Astrocyte (in vitro differentiated cells and primary cell): ENCODE results near the gene CIROP. TPM values are rescaled to one million over a fixed set of nuclear protein-coding genes. Genes with fewer than 3 reads are reported as not detected.

Experiments
- DNase-seq: peaks from one replicate; pipeline ENCODE4 v3.0.0-alpha.2; 2010; ENCODE audit warnings: low read depth
- FAIRE-seq: peaks from 2 replicates; lab custom pipeline; 2011; peaks lifted over from hg19 to GRCh38; lab: Jason Lieb, UNC
- H2AFZ ChIP-seq: 2 replicates; pipeline ENCODE4 v1.6.0; 2012; ENCODE audit warnings: low read depth, low read length, inconsistent platforms
- H3K27ac ChIP-seq: 2 replicates; pipeline ENCODE4 v1.5.1; 2011; ENCODE audit warnings: low read depth, low read length, inconsistent platforms
- H3K27me3 ChIP-seq: 2 replicates; pipeline ENCODE4 v1.6.0; 2011; ENCODE audit warnings: low read length, inconsistent platforms; ENCODE audit not compliant: insufficient read depth
- H3K36me3 ChIP-seq: 2 replicates; pipeline ENCODE4 v1.5.1; 2011; ENCODE audit warnings: low read length, inconsistent platforms; ENCODE audit not compliant: insufficient read depth
- H3K4me1 ChIP-seq: 2 replicates; pipeline ENCODE4 v1.5.1; 2011; ENCODE audit warnings: low read length, inconsistent platforms; ENCODE audit not compliant: insufficient read depth
- H3K4me2 ChIP-seq: 2 replicates; pipeline ENCODE4 v1.6.0; 2012; ENCODE audit warnings: low read length, inconsistent platforms
- H3K4me3 ChIP-seq: 2 replicates; pipeline ENCODE4 v1.5.1; 2011; ENCODE audit warnings: low read depth, mild to moderate bottlenecking, low read length, inconsistent platforms; ENCODE audit not compliant: insufficient read depth
- H3K79me2 ChIP-seq: 2 replicates; pipeline ENCODE4 v1.6.0; 2012; ENCODE audit warnings: mild to moderate bottlenecking, low read length, inconsistent platforms; ENCODE audit not compliant: insufficient read depth
- H3K9ac ChIP-seq: 2 replicates; pipeline ENCODE4 v1.6.0; 2012; ENCODE audit warnings: mild to moderate bottlenecking, low read length, inconsistent platforms
- H3K9me3 ChIP-seq: 2 replicates; pipeline ENCODE4 v1.5.1; 2012; ENCODE audit warnings: low read depth, mild to moderate bottlenecking, low read length, inconsistent platforms; ENCODE audit not compliant: insufficient read depth
- H4K20me1 ChIP-seq: 2 replicates; pipeline ENCODE4 v1.6.0; 2012; ENCODE audit warnings: low read length, inconsistent platforms; ENCODE audit not compliant: insufficient read depth
- H3K27ac Mint-ChIP-seq: one replicate; pipeline ENCODE4 v1.8.0; 2021; ENCODE audit warnings: mild to moderate bottlenecking, mixed read lengths; ENCODE audit not compliant: unreplicated experiment
- H3K27me3 Mint-ChIP-seq: one replicate; pipeline ENCODE4 v1.8.0; 2021; ENCODE audit warnings: low read depth, mixed read lengths; ENCODE audit not compliant: unreplicated experiment
- H3K36me3 Mint-ChIP-seq: one replicate; pipeline ENCODE4 v1.8.0; 2021; ENCODE audit warnings: low read depth, mixed read lengths; ENCODE audit not compliant: unreplicated experiment
- H3K4me1 Mint-ChIP-seq: one replicate; pipeline ENCODE4 v1.8.0; 2021; ENCODE audit warnings: low read depth, mixed read lengths; ENCODE audit not compliant: unreplicated experiment
- H3K4me3 Mint-ChIP-seq: one replicate; pipeline ENCODE4 v1.8.0; 2021; ENCODE audit warnings: mild to moderate bottlenecking, moderate library complexity, mixed read lengths; ENCODE audit not compliant: unreplicated experiment
- H3K9me3 Mint-ChIP-seq: one replicate; pipeline ENCODE4 v1.8.0; 2021; ENCODE audit warnings: mild to moderate bottlenecking, mixed read lengths; ENCODE audit not compliant: unreplicated experiment
- CTCF ChIP-seq: IDR thresholded peaks from 2 replicates; pipeline ENCODE4 v1.5.1; 2011; ENCODE audit warnings: low read depth, mild to moderate bottlenecking, inconsistent platforms, low read length, moderate library complexity; ENCODE audit not compliant: insufficient read depth
- EZH2 ChIP-seq: IDR thresholded peaks from 2 replicates; pipeline ENCODE4 v1.6.1; 2012; ENCODE audit warnings: mild to moderate bottlenecking, low read length, inconsistent platforms; ENCODE audit not compliant: insufficient read depth
- total RNA-seq: library from RNA; stranded (reverse); gene quantifications from 2 replicates; pipeline ENCODE4 v1.2.1, GENCODE V29; 2021

The CIROP gene
- total RNA-seq, 1 donor from 2014 or later = not detected

GRCh38 chr14:23067847-23068788 is 36.7 kb downstream of the CIROP start:
- Histone ChIP-seq H3K4me1 (peaks cover 43% of the 10 kb centered on the region), H4K20me1 (peaks cover 78% of the 10 kb centered on the region), H3K36me3 (peaks cover 57% of the 10 kb centered on the region), H3K9me3 (no peaks in the 10 kb centered on the region), H3K9ac (peak overlapping the region; percentile 61), H3K4me2 (peak overlapping the region; percentile 97), H3K27ac (no peak overlapping the region), H3K27me3 (no peaks in the 10 kb centered on the region), H3K79me2 (peaks cover 88% of the 10 kb centered on the region), H3K4me3 (peak overlapping the region; percentile 14), H2AFZ (no peak overlapping the region)
- no peak for FAIRE-seq
- Mint-ChIP-seq H3K9me3 (no peaks in the 10 kb centered on the region), H3K36me3 (peaks cover 14% of the 10 kb centered on the region), H3K4me3 (peak overlapping the region; percentile 78), H3K27me3 (no peaks in the 10 kb centered on the region), H3K27ac (peak overlapping the region; percentile 44), H3K4me1 (peaks cover 42% of the 10 kb centered on the region)
- DNase-seq = no peak
- TF ChIP-seq CTCF (no peak), EZH2 (no peak)

DNA sequence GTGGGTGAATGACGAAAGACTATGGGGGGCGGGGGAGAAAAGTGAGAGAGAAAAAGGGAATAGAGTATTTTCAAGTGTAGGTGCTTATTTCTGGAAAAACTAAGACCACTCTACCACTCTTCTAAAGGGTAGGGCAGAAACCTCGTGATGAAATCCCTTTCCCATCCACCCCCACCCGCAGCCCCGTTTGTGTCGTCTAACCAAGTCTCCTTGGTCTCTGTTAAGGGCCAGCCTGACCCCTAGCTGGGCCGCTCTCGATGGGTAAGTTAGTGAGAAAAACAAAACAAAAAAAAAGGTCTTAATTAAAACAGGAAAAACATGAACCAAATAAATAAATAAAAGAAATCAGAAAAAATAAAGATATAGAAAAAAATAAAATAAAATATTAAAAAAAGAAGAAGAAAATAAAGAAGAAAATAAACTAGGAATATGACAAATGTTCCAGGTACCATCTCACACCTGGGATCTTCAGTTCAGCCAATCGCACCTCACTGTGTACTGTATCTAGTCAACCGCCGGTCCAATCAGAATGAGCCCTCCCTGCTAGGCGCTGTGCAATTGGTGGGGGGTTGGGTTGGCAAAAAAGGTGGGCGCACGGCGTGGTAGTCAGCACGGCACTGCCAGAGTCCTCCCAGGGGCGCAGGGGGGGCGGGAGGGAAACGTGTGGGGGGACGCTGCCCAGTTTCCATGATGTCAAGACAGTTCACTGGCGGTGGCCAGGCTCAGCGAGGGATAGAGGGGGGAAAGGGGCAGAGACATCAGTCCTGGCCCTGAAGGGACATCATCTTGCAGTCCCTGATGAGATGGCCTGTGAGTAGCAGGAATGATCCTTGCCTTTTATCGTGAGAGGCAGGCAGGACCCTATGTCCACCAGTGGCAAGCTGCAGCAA is 37.7 kb downstream of the CIROP start:
- H3K36me3 Mint-ChIP-seq = peaks cover 23% of the 10 kb centered on the region
- H3K27ac ChIP-seq = no peak overlapping the region
- no peaks in the 10 kb centered on the region for H3K9me3 Mint-ChIP-seq
- no peak for TF ChIP-seq EZH2
- TF ChIP-seq CTCF = no peak
- DNase-seq (no peak), FAIRE-seq (no peak)
- no peaks in the 10 kb centered on the region for H3K27me3 ChIP-seq
- H3K36me3 ChIP-seq = peaks cover 58% of the 10 kb centered on the region
- H3K9me3 ChIP-seq = no peaks in the 10 kb centered on the region
- H3K4me1 ChIP-seq = peaks cover 47% of the 10 kb centered on the region
- peaks cover 87% of the 10 kb centered on the region for H4K20me1 ChIP-seq
- peak overlapping the region; percentile 62 for H3K27ac Mint-ChIP-seq
- H3K9ac ChIP-seq = peak overlapping the region; percentile 61
- no peak overlapping the region for H3K4me3 Mint-ChIP-seq
- no peak overlapping the region for H3K4me3 ChIP-seq
- H2AFZ ChIP-seq = no peak overlapping the region
- peaks cover 49% of the 10 kb centered on the region for H3K4me1 Mint-ChIP-seq
- peaks cover 80% of the 10 kb centered on the region for H3K79me2 ChIP-seq
- H3K4me2 ChIP-seq = peak overlapping the region; percentile 97
- H3K27me3 Mint-ChIP-seq = no peaks in the 10 kb centered on the region
